DND-41 (cell line): Measurements from ENCODE around the gene PPP2R3C.

Source experiments
- CTCF ChIP-seq: IDR thresholded peaks from 2 replicates; pipeline ENCODE4 v1.5.1; 2012; ENCODE audit warnings: borderline replicate concordance, low read length, moderate library complexity, mild to moderate bottlenecking; ENCODE audit not compliant: poor library complexity, severe bottlenecking; ENCODE audit errors: extremely low read depth
- EZH2 ChIP-seq: IDR thresholded peaks from 3 replicates; pipeline ENCODE4 v1.6.1; 2012; ENCODE audit warnings: borderline replicate concordance, low read depth, mild to moderate bottlenecking, moderate library complexity, low read length, inconsistent platforms; ENCODE audit not compliant: severe bottlenecking

DNA sequence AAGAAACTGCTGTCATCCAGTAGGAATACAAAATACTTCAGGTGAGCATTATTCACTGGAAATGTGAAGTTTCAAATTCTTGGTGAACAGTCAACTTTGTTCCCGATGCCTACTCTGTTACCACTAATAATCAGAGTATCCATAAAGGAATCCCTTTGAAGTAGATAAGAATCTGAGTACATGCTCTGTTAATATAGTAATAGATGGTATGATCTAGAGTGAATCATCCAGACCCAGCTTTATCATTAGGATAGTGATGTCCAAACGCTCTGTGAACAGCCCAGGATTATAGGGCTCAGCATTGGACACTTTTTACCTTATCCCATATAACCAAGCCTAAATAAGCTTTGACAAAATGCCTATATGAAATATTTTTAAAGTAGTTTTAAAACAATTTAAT, 33.3 kb downstream of the PPP2R3C start:
- TF ChIP-seq CTCF: no peak
- TF ChIP-seq EZH2: no peak
